ENCODE measurements around the gene KRTAP4-7.

DNA sequence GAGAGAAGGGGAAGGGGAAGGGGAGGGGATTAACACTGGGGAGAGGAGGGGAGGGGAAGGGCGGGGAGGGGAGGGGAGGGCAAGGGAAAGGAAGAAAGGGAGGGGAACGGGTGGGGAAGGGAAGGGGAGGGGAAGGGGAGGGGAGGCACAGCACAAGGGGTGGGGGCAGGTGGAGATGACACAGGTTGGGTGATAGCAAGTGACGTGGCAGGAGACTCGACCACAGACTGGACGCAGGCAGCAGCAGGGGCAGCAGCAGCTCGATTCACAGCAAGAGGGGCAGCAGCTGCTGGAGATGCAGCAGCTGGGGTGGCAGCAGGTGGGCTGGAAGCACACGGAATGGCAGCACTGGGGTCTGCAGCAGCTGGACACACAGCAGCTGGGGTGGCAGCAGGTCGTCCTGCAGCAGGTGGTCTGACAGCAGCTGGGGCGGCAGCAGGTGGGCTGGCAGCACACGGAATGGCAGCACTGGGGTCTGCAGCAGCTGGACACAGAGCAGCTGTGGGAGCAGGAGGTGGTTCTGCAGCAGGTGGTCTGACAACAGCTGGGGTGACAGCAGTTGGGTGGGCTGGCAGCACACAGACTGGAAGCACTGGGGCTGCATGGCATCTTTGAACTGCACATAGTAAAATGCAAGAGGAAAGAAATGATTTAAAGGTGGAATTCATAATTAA is 17.8 kb downstream of the KRTAP4-7 start, which contains the start of gene KRTAP4-16:
- TF ChIP-seq, protein P1, sequence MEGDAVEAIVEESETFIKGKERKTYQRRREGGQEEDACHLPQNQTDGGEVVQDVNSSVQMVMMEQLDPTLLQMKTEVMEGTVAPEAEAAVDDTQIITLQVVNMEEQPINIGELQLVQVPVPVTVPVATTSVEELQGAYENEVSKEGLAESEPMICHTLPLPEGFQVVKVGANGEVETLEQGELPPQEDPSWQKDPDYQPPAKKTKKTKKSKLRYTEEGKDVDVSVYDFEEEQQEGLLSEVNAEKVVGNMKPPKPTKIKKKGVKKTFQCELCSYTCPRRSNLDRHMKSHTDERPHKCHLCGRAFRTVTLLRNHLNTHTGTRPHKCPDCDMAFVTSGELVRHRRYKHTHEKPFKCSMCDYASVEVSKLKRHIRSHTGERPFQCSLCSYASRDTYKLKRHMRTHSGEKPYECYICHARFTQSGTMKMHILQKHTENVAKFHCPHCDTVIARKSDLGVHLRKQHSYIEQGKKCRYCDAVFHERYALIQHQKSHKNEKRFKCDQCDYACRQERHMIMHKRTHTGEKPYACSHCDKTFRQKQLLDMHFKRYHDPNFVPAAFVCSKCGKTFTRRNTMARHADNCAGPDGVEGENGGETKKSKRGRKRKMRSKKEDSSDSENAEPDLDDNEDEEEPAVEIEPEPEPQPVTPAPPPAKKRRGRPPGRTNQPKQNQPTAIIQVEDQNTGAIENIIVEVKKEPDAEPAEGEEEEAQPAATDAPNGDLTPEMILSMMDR (IDR thresholded peaks at IDR 0.05): no peak
- TF ChIP-seq POLR2A (IDR thresholded peaks at IDR 0.05): no peak
